ENCODE data around the gene ICE2.
A peak's percentile ranks its signal among the peaks of the same experiment; 100 is the strongest.
"Not testable (repeated sequence)": the region's sequence is repeated elsewhere in the genome, so short reads cannot be mapped to it uniquely, and the experiment has no call there.

The ICE2 gene

GRCh38 chr15:60406513-60407414, 72.2 kb downstream of the ICE2 start:
- no peak for DNase-seq

GRCh38 chr15:60405399-60405798, 73.5 kb downstream of the ICE2 start:
- no peak for DNase-seq

GRCh38 chr15:60404351-60404750, 74.6 kb downstream of the ICE2 start:
- not testable (repeated sequence) for DNase-seq

- DNase-seq, result no peak
Observed at GRCh38 chr15:60400944-60401343, 78.0 kb downstream of the ICE2 start.

GRCh38 chr15:60399931-60400330, 79.0 kb downstream of the ICE2 start:
- DNase-seq, result no peak

GRCh38 chr15:60399246-60399915, 79.6 kb downstream of the ICE2 start:
- DNase-seq, result no peak

GRCh38 chr15:60397772-60398445, 81.0 kb downstream of the ICE2 start, which contains the start of gene ANXA2:
ANXA2 (minus strand) TSS chr15:60397986; CDS start chr15:60386075, 11,911 bp downstream.
- DNase-seq, result peak; percentile 6

- DNase-seq, result no peak
Observed at GRCh38 chr15:60396958-60397771, 81.8 kb downstream of the ICE2 start.

- DNase-seq, result no peak
Observed at GRCh38 chr15:60396560-60396957, 82.4 kb downstream of the ICE2 start.

GRCh38 chr15:60396100-60396499, 82.8 kb downstream of the ICE2 start:
- DNase-seq, result no peak

- no peak for DNase-seq
Observed at GRCh38 chr15:60395276-60396011, 83.5 kb downstream of the ICE2 start.

GRCh38 chr15:60394689-60395097, 84.2 kb downstream of the ICE2 start:
- no peak for DNase-seq

- DNase-seq, result peak; percentile 53
Observed at GRCh38 chr15:60392986-60393790, 85.8 kb downstream of the ICE2 start.

GRCh38 chr15:60392601-60392985, 86.3 kb downstream of the ICE2 start:
- DNase-seq, result no peak

GRCh38 chr15:60391722-60392315, 87.1 kb downstream of the ICE2 start:
- DNase-seq, result no peak

GRCh38 chr15:60390871-60391501, 88.0 kb downstream of the ICE2 start:
- no peak for DNase-seq

GRCh38 chr15:60390231-60390630, 88.7 kb downstream of the ICE2 start:
- DNase-seq, result no peak

GRCh38 chr15:60389261-60390077, 89.5 kb downstream of the ICE2 start:
- DNase-seq, result no peak

- DNase-seq, result no peak
Observed at GRCh38 chr15:60387321-60387720, 91.6 kb downstream of the ICE2 start.
